Endothelial cell of umbilical vein (primary cell): ENCODE measurements around the gene UGGT2. TPM values are rescaled to one million over a fixed set of nuclear protein-coding genes. Genes with fewer than 3 reads are reported as not detected.

Experiments used
- BruUV-seq: library from RNA; stranded (reverse); fragments of 400-500 nt; replicated peaks from 2 replicates; lab custom pipeline; 2021; lab: Mats Ljungman, UMichigan
- CTCF ChIA-PET: fragments of 300-600, 350-600 bp; sonication (Branson Sonifier 250); formaldehyde crosslinking; loops from one replicate; lab custom pipeline; 2021; ENCODE audit warnings: antibody characterized with exemption, inconsistent platforms; lab: Charles Lee
- POLR2A ChIA-PET: fragments of 300-600, 350-600 bp; sonication (Branson Sonifier 250); formaldehyde crosslinking; loops from one replicate; lab custom pipeline; 2021; ENCODE audit warnings: antibody characterized with exemption, inconsistent platforms; lab: Charles Lee
- DNase-seq: peaks from one replicate; pipeline ENCODE4 v3.0.0-alpha.2; 2011; ENCODE audit warnings: low read depth, low spot score
- FAIRE-seq: peaks from 2 replicates; lab custom pipeline; 2011; peaks lifted over from hg19 to GRCh38; lab: Jason Lieb, UNC
- H2AFZ ChIP-seq: 2 replicates; pipeline ENCODE4 v1.6.0; 2012; ENCODE audit warnings: low read depth, low read length, control low read depth, inconsistent platforms
- H3K27ac ChIP-seq: 2 replicates; pipeline ENCODE4 v1.5.1; 2011; ENCODE audit warnings: low read depth, mild to moderate bottlenecking, control low read depth, low read length, moderate library complexity; ENCODE audit not compliant: insufficient read depth
- H3K27me3 ChIP-seq, 2 experiments: 2 replicates each; pipeline versions ENCODE4 v1.6.0 to v1.6.1; 2011; ENCODE audit warnings: low read length in 2 of 2, mixed read lengths in 1 of 2; ENCODE audit not compliant: control insufficient read depth in 2 of 2, insufficient read depth in 2 of 2
- H3K36me3 ChIP-seq, 2 experiments: 2 replicates in 1 of 2; 3 replicates in 1 of 2; pipeline ENCODE4 v1.5.1; 2011; ENCODE audit warnings: low read length in 2 of 2, mild to moderate bottlenecking in 1 of 2, moderate library complexity in 1 of 2; ENCODE audit not compliant: control insufficient read depth in 2 of 2, insufficient read depth in 2 of 2; ENCODE audit errors: extremely low read depth in 1 of 2
- H3K4me1 ChIP-seq: 3 replicates; pipeline ENCODE4 v1.5.1; 2011; ENCODE audit warnings: mild to moderate bottlenecking, low read length; ENCODE audit not compliant: control insufficient read depth, insufficient read depth; ENCODE audit errors: extremely low read depth
- H3K4me2 ChIP-seq: 2 replicates; pipeline ENCODE4 v1.6.1; 2011; ENCODE audit warnings: low read length, control low read depth, mixed read lengths; ENCODE audit not compliant: insufficient read depth
- H3K4me3 ChIP-seq, 3 experiments: fragments of 200-600 bp in 1 of 3; sonication (generic), shearing (Covaris generic) in 1 of 3; replicated peaks in 1 of 3; 2 replicates each; pipeline ENCODE4 v1.5.1; 2011 to 2016; ENCODE audit warnings: control low read depth in 3 of 3, low read length in 3 of 3, mild to moderate bottlenecking in 2 of 3, inconsistent platforms in 1 of 3, low read depth in 1 of 3, moderate library complexity in 1 of 3; ENCODE audit not compliant: insufficient read depth in 1 of 3
- H3K79me2 ChIP-seq: 2 replicates; pipeline ENCODE4 v1.6.0; 2012; ENCODE audit warnings: low read length, inconsistent platforms; ENCODE audit not compliant: control insufficient read depth, insufficient read depth
- H3K9ac ChIP-seq: replicated peaks from 2 replicates; pipeline ENCODE3; 2011; ENCODE audit warnings: low read length, control low read depth; ENCODE audit not compliant: insufficient read depth; ENCODE audit errors: extremely low read depth
- H3K9me1 ChIP-seq: replicated peaks from 3 replicates; pipeline ENCODE4 v1.6.0; 2011; ENCODE audit warnings: mild to moderate bottlenecking, low read length; ENCODE audit not compliant: control insufficient read depth, insufficient read depth; ENCODE audit errors: extremely low read depth
- H3K9me3 ChIP-seq: replicated peaks from 2 replicates; pipeline ENCODE4 v1.5.1; 2012; ENCODE audit warnings: low read length, inconsistent platforms; ENCODE audit not compliant: control insufficient read depth, insufficient read depth
- H4K20me1 ChIP-seq: replicated peaks from 2 replicates; pipeline ENCODE3; 2011; ENCODE audit warnings: mild to moderate bottlenecking, low read length; ENCODE audit not compliant: control insufficient read depth, insufficient read depth; ENCODE audit errors: extremely low read depth
- CTCF ChIP-seq, 2 donors: IDR thresholded peaks; 1 replicate in 1 of 2; 2 replicates in 1 of 2; pipeline ENCODE4 v1.5.1; 2011; ENCODE audit warnings: low read length in 2 of 2, mild to moderate bottlenecking in 2 of 2, moderate library complexity in 2 of 2, control low read depth in 1 of 2, inconsistent platforms in 1 of 2, low read depth in 1 of 2; ENCODE audit not compliant: insufficient read depth in 1 of 2; ENCODE audit errors: extremely low read depth in 1 of 2
- EZH2 ChIP-seq: IDR thresholded peaks from 2 replicates; pipeline ENCODE4 v1.6.1; 2012; ENCODE audit warnings: borderline replicate concordance, low read depth, mild to moderate bottlenecking, moderate library complexity, low read length, inconsistent platforms; ENCODE audit not compliant: severe bottlenecking
- FOS ChIP-seq: IDR thresholded peaks from 2 replicates; pipeline ENCODE4 v1.6.1; 2011; ENCODE audit warnings: mild to moderate bottlenecking, low read length, moderate library complexity, borderline replicate concordance; ENCODE audit not compliant: insufficient read depth
- GATA2 ChIP-seq: IDR thresholded peaks from 2 replicates; pipeline ENCODE4 v1.7.0; 2011; ENCODE audit warnings: low read depth, mild to moderate bottlenecking, moderate library complexity, mixed read lengths, low read length; ENCODE audit not compliant: insufficient read length, insufficient read depth
- JUN ChIP-seq: IDR thresholded peaks from 2 replicates; pipeline ENCODE4 v1.6.1; 2011; ENCODE audit warnings: borderline replicate concordance, low read depth; ENCODE audit not compliant: insufficient read length, insufficient read depth
- MAX ChIP-seq: IDR thresholded peaks from 2 replicates; pipeline ENCODE4 v1.6.1; 2011; ENCODE audit not compliant: insufficient read depth, insufficient read length
- MYC ChIP-seq: IDR thresholded peaks from one replicate; pipeline ENCODE4 v1.6.1; 2011; ENCODE audit warnings: mild to moderate bottlenecking, low read depth, low read length
- POLR2A ChIP-seq: IDR thresholded peaks from 2 replicates; pipeline ENCODE4 v1.6.1; 2012; ENCODE audit warnings: low read depth, mild to moderate bottlenecking, control low read depth, low read length
- POLR2AphosphoS5 ChIP-seq: IDR thresholded peaks from 2 replicates; pipeline ENCODE4 v1.6.1; 2012; ENCODE audit warnings: low read depth, mild to moderate bottlenecking, control low read depth, low read length, moderate library complexity; ENCODE audit not compliant: insufficient read depth
- dilution Hi-C: fragments of 300-500 bp; cut with MboI; formaldehyde crosslinking; loops from one replicate; pipeline ENCODE4 v1.15.0; 2019; ENCODE audit warnings: low sequenced_read_pairs; ENCODE audit not compliant: extremely low pct_ligation_motif_present
- intact Hi-C: fragments of 100-400 bp; cut with micrococcal nuclease; formaldehyde crosslinking; loops from one replicate; pipeline ENCODE4 v1.10.0; 2022
- polyA plus RNA-seq, 4 experiments: library from polyadenylated mRNA; depleted of rRNA in 3 of 4; stranded (reverse) in 3 of 4; unstranded in 1 of 4; fragments of >200 nt; gene quantifications; 2 replicates each; pipeline versions ENCODE4 v1.2.1 to v1.2.3, GENCODE V29; 2011 to 2012; ENCODE audit warnings: missing spikeins in 1 of 4
- total RNA-seq: library from RNA; stranded (reverse); gene quantifications from 2 replicates; pipeline ENCODE4 v1.2.3, GENCODE V29; 2021

The UGGT2 gene
- total and polyA plus RNA-seq, 2 donors (not counting 3 experiments of a cell fraction or from before 2014, with no cell fraction given), result 4.6 to 25.1 TPM

GRCh38 chr13:95781016-95781415 lies 272.2 kb downstream of the UGGT2 start:
- FAIRE-seq (no peak), DNase-seq (no peak)
- H3K9ac ChIP-seq, result no peak overlapping the region
- H3K27me3 ChIP-seq, result no peaks in the 10 kb centered on the region
- no peak overlapping the region for H3K4me3 ChIP-seq
- ChIA-PET CTCF (no interaction called here), POLR2A (no interaction called here)
- H2AFZ ChIP-seq, result no peak overlapping the region
- H3K79me2 ChIP-seq, result no peaks in the 10 kb centered on the region
- no peak overlapping the region for H3K4me2 ChIP-seq
- BruUV-seq, result no TSS peak
- no peak overlapping the region for H3K27ac ChIP-seq
- no peaks in the 10 kb centered on the region for H4K20me1 ChIP-seq
- TF ChIP-seq MYC, result no peak
- TF ChIP-seq JUN, result no peak
- no peak for TF ChIP-seq GATA2
- TF ChIP-seq POLR2A, result no peak
- no peak for TF ChIP-seq POLR2AphosphoS5
- TF ChIP-seq MAX, result no peak
- TF ChIP-seq FOS, result no peak
- TF ChIP-seq CTCF (IDR thresholded peaks at IDR 0.05; ENCODE audit: extremely low read depth in 1 of 2, insufficient read depth in 1 of 2, low read depth in 1 of 2, low read length in 2 of 2), result no peak
- TF ChIP-seq EZH2, result no peak
- no peaks in the 10 kb centered on the region for H3K36me3 ChIP-seq
- dilution Hi-C loops, result no loop called here
- no peaks in the 10 kb centered on the region for H3K9me1 ChIP-seq
- intact Hi-C loops, result no loop called here
- peaks cover 17% of the 10 kb centered on the region for H3K4me1 ChIP-seq
- H3K9me3 ChIP-seq, result no peaks in the 10 kb centered on the region
